HuH-7 (cell line): ENCODE data around the gene WBP2.

Source experiments
- DNase-seq: peaks from one replicate; pipeline ENCODE4 v3.0.0; 2011; ENCODE audit warnings: low spot score

The WBP2 gene

DNA sequence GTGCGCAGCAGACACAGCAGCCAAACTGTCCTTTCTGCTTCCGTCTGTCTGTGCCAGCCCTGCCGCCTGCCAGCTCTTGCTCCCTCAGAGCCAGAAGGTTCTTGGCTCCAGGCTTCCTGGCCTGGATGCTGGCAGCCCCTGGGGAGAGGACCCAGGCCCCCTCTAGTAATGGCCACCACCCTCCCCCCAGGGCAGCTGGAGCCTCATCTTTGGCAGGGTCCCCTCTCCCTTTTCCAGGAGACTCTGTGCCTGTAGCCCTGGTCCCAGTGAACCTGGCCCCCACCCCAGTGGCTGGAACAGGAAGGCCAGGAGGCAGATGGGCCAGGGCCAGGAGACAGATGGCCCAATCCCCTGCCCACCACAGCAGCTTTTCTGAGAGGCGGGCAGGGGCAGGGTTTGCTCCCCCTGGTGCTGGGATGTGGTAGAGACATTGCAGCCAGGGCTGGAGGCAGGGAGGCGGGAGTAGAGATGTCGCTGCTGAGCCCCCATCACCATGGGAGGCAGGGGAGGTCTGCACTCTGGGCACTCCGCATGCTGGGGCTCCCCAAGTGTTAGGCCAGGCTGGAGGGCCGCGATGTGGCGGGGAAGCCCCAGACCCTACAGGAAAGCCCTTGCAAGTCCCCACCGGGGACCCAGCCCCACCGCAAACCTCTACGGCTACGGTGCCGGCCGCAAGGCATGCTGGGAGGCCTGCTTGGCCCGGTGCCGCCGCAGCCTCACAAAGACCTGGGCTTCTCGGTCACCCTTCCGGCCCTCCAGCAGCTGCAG is 27.6 kb downstream of the WBP2 start:
- peak; percentile 96 for DNase-seq

DNA sequence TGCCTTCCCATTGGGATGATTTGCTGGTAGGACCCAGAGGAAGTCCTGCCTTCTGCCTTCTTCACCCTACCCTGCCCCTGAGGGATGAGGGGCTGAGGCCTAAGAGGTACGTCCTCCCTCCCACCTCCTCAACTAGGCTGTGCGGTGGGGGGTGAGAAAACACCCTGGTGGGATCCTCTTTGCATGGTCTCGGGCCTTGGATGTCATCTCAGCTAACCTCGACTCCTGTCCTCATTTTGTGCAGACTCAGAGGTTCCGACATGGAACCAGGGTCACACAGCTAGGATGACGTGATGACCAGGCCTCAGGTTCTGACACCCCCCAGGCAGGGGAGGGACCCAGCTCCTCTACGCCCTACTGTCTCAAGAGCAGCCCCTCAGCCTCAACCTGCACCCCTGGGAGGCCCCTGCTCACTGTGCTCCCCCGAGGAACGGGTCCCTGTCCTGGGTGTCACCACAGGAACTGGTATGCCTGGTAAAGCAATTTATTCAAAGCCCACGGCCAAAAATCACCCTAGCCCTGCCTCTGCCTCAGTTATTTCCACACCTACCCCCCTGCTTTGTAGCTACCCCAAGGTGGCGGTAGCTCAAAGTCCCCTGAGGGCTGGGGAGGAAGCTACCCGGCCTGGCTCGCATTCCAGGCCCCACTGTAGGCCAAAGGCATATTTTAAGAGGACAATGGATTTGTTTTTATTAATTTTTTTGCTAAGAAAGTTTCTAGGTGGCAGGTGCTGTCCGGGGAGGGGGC is 28.4 kb downstream of the WBP2 start:
- no peak for DNase-seq

GRCh38 chr17:75825748-75826370 is 29.3 kb downstream of the WBP2 start:
- DNase-seq = no peak

GRCh38 chr17:75825149-75825552 is 30.0 kb downstream of the WBP2 start:
- DNase-seq = no peak

DNA sequence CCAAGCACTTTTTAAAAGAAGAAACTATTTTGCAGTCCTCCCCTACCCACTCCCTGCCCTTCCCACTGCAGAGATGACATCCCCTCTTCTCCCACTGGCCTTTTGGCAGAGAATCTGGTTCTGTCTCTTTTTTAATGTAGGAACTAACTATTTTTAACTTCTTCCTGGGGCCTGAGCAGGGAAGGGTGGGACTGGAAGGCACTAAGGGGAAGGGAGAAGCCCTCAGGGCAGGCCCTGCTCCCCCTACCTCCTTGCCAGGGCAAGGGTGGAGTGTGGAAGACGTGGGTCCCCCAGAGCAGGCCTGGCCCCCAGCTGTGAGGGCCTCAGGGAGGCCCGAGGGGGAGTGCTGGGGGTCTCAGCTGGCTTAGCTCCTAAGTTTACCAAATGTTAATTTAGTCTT is 30.5 kb downstream of the WBP2 start:
- DNase-seq = no peak

GRCh38 chr17:75824050-75824552 is 31.0 kb downstream of the WBP2 start:
- DNase-seq = no peak

DNA sequence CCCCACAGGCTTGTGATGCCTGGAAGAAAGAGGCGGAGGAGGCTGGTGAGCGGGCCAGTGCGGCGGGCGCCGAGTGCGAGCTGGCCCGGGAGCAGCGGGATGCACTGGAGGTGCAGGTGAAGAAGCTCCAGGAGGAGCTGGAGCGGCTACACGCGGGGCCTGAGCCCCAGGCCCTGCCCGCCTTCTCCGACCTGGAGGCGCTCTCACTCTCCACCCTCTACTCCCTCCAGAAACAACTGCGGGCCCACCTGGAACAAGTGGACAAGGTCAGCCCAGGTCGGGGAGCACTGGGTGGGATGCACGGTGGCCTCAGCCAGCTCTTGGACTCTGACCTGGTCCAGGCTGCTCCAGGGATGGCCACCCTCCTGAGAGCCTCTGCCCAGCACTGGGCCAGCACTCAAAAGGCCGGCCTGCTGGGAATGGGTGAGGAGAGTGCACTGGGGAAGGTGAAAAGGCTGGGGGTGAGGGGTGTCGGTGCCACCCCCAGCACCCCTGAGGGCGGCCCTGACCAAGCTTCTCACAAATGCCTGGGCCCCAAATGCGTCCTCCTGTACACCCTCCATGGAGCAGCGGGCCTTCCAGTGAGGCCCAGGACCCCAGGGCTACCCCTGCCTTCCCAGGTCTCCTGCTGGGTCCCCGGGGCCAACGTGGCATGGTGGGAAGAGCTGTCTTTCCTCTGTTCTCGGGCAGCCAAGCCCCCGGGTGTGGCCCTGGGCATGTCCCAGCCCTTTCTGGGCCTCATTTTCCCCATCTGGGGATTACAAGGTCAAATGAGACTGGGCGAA is 31.7 kb downstream of the WBP2 start:
- DNase-seq = no peak

GRCh38 chr17:75822800-75823166 is 32.4 kb downstream of the WBP2 start:
- no peak for DNase-seq

DNA sequence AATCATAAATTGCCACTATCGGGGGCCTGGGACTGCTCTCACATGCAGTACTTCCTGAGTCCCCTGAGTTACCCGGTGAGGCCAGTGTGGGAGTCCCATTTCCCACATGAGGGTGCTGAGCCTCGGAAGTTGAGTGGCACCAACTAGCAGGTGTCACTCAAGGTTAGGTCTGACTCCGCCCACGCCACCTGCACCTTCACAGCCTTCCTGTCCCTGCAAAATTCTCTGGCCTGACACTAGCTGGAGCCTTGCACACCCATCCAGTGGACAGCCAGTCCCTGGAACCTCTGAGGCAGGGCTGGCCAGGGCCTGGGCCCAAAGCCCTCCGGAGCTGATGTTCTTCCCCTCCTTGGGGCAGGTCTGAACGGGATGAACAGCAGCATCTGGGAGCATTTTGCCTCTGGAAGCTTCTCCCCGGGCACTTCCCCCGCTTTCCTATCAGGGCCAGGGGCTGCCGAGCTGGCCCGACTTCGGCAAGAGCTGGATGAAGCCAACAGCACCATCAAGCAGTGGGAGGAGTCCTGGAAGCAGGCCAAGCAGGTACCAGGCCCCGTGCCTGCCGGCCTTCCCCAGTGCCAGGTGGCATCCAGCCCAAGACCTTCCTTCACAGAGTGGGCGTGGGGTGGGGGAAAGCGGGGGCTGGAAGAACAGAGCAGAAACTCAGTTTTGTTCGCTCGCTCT is 32.9 kb downstream of the WBP2 start:
- DNase-seq = no peak

GRCh38 chr17:75821552-75821951 is 33.6 kb downstream of the WBP2 start:
- DNase-seq = no peak

GRCh38 chr17:75820094-75821080 is 34.7 kb downstream of the WBP2 start:
- no peak for DNase-seq

DNA sequence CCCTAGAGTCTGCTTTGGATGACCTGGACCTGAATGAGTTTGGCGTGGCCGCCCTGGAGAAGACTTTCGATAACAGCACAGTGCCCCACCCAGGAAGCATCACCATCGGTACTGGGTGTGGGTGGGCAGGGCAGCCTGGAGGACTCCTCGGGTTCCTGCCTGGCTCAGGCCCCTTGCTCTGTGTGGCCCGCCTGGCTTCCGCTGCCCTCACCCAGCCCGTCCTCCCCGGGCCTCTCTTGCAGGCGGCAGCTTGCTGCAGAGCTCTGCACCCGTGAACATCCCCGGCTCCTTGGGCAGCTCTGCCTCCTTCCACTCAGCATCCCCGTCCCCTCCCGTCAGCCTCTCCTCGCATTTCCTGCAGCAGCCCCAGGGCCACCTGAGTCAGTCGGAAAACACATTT is 35.5 kb downstream of the WBP2 start:
- no peak for DNase-seq

GRCh38 chr17:75819116-75819515 is 36.0 kb downstream of the WBP2 start:
- no peak for DNase-seq

GRCh38 chr17:75818326-75818885 is 36.7 kb downstream of the WBP2 start:
- peak; percentile 6 for DNase-seq

DNA sequence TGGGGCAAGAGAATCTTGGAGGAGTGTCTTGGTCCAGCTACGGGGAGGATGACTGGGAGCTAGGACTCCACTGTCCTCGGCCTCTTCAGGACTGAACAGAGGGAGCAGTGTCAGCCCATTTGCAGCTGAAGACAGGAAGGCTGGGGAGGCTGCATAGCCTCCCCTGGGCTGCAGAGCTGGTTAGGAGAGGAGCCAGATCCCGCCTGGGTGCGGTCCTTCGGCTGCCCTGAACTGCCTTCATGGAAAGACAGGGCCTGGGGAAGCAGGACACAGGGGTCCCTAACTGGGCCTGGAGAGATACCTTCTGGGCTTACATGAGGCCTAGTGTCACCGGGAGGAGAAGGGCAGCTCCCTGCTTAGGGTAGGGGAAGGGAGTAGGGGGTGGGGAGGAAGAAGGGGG is 37.6 kb downstream of the WBP2 start:
- peak; percentile 7 for DNase-seq

- DNase-seq = peak; percentile 4
Measured at GRCh38 chr17:75816693-75817092, 38.4 kb downstream of the WBP2 start.

DNA sequence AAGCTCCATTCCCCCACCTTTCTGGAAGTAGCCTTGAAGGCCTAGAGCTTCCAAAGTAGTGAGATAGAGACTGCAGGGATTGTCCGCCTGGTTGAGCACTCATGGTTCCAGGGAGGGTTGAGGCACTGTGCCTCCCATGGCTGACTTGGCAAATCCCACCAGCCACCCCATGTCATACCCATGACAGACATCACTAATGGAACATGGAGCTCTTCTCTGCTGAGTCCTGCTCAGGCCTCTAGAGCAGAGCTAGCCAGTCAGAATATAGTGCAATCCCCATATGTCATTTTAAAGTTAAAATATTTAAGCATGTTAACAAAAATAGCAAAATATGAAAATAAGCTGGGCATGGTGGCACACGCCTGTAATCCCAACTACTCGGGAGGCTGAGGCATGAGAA is 39.7 kb downstream of the WBP2 start:
- peak; percentile 7 for DNase-seq

DNA sequence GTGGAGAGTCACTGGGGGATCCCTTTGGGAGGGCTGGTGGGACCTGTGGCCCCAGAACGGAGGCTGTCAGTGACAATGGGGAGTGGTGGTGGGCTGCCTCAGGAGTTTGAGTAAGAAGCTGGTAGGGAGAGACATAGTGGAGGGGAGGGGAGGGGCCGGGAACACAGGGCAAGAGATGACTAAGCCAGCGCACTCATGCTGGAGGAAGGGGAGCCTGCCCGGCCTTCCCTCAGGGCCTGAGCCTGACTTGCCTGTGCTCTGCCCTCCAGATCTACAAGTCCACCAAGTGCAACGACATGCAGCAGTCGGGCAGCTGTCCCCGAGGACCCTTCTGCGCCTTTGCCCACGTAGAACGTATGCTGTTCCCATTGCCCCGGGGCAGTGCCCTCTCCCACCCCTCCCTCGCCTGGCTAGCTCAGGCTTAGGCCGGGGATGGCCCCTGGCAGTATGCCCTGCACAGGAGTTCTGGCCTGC is 40.2 kb downstream of the WBP2 start:
- DNase-seq = no peak

DNA sequence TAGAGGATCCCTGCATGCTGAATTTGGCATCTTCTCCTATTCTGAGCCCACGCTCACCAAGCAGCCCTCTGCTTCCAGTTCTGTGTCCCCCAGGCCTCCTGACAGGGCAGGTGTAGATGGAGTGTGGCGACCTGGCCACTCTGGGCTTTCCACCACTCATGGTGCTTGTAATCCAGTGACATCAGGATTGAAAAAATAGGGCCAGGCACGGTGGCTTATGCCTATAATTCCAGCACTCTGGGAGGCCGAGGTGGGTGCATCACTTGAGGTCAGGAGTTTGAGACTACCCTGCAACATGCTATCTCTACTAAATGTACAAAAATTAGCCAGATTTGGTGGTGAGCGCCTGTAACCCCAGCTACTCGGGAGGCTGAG is 41.1 kb downstream of the WBP2 start:
- DNase-seq = no peak
